ENCODE measurements around the gene GBE1.

Gene GBE1

DNA sequence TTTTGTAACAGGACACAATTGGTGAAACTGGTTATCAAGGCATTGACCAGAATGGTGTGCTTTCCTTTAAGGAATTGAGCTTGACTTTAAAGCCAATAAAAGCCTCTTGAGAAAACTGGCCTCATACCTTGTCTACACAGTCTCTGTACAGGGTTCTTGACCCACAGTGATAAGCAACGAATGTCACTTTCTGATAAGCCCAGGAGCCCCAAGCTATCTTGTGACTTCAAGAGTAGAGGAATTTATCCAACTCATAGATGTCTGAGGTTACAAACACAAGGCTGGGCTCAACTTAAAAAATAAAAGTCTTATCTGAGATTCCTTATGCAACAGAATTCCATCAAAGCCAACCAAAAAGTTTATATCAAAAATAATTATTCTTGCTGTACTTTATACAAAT lies 212.1 kb downstream of the GBE1 start:
- no peaks in the 10 kb centered on the region for H3K27me3 ChIP-seq (ENCODE audit: insufficient read depth, low read length)
- H3K4me3 ChIP-seq (ENCODE audit: low read depth, low read length), result no peak overlapping the region
- peaks cover 8% of the 10 kb centered on the region for H3K4me1 ChIP-seq (ENCODE audit: control insufficient read depth, insufficient read depth, low read length, unreplicated experiment)
- no peaks in the 10 kb centered on the region for H3K79me2 ChIP-seq (ENCODE audit: control insufficient read depth, insufficient read depth, low read length, unreplicated experiment)
- H3K27ac ChIP-seq (ENCODE audit: low read depth, low read length), result no peak overlapping the region
- no peak overlapping the region for H2AFZ ChIP-seq (ENCODE audit: low read length, unreplicated experiment)
- peaks cover 26% of the 10 kb centered on the region for H3K36me3 ChIP-seq (ENCODE audit: insufficient read depth, low read length)

DNA sequence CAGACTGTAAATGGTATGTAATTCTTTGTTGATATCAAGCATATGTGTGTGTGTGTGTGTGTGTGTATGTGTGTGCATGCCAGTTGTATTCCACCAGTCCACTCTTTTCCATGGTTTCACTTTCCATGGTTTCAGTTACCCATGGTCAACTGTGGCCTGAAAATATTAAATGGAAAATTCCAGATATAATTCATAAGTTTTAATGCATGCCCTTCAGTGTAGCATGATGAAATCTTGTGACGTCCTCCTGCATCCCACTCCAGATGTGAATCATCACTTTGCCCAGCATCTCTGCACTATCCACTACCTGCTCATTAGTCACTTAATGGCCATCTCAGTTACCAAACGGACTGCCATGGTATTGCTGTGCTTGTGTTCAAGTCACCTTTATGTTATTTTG lies 215.9 kb downstream of the GBE1 start:
- no peak overlapping the region for H2AFZ ChIP-seq (ENCODE audit: low read length, unreplicated experiment)
- H3K36me3 ChIP-seq (ENCODE audit: insufficient read depth, low read length), result peaks cover 15% of the 10 kb centered on the region
- H3K4me1 ChIP-seq (ENCODE audit: control insufficient read depth, insufficient read depth, low read length, unreplicated experiment), result no peaks in the 10 kb centered on the region
- no peak overlapping the region for H3K27ac ChIP-seq (ENCODE audit: low read depth, low read length)
- H3K4me3 ChIP-seq (ENCODE audit: low read depth, low read length), result no peak overlapping the region
- H3K79me2 ChIP-seq (ENCODE audit: control insufficient read depth, insufficient read depth, low read length, unreplicated experiment), result no peaks in the 10 kb centered on the region
- no peaks in the 10 kb centered on the region for H3K27me3 ChIP-seq (ENCODE audit: insufficient read depth, low read length)

DNA sequence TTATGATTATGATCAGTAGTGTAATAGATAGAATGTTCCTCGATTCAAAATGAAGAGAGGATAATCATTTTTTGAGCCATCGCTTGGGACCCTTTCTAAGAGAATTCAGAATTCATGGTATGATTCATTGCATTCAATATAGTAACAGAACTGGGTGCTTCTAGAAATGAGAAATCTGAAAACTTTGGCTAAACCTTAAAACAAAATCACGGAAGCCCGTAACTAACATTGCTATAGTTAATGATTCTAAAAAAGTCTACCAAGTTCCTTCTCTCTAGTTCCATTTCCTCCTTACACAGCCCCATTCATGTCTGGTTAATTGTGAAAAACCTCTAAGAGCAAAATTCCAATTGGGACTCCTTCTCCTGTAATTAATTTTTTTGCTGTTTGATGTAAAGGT lies 217.1 kb downstream of the GBE1 start:
- Histone ChIP-seq H3K36me3 (ENCODE audit: insufficient read depth, low read length) (peaks cover 13% of the 10 kb centered on the region), H3K79me2 (ENCODE audit: control insufficient read depth, insufficient read depth, low read length, unreplicated experiment) (no peaks in the 10 kb centered on the region), H2AFZ (ENCODE audit: low read length, unreplicated experiment) (no peak overlapping the region), H3K4me3 (ENCODE audit: low read depth, low read length) (no peak overlapping the region), H3K27me3 (ENCODE audit: insufficient read depth, low read length) (no peaks in the 10 kb centered on the region), H3K27ac (ENCODE audit: low read depth, low read length) (no peak overlapping the region), H3K4me1 (ENCODE audit: control insufficient read depth, insufficient read depth, low read length, unreplicated experiment) (no peaks in the 10 kb centered on the region)

- H3K4me1 ChIP-seq (ENCODE audit: control insufficient read depth, insufficient read depth, low read length, unreplicated experiment), result no peaks in the 10 kb centered on the region
- H3K36me3 ChIP-seq (ENCODE audit: insufficient read depth, low read length), result peaks cover 17% of the 10 kb centered on the region
- H2AFZ ChIP-seq (ENCODE audit: low read length, unreplicated experiment), result no peak overlapping the region
- H3K27me3 ChIP-seq (ENCODE audit: insufficient read depth, low read length), result no peaks in the 10 kb centered on the region
- no peaks in the 10 kb centered on the region for H3K79me2 ChIP-seq (ENCODE audit: control insufficient read depth, insufficient read depth, low read length, unreplicated experiment)
- no peak overlapping the region for H3K4me3 ChIP-seq (ENCODE audit: low read depth, low read length)
- no peak overlapping the region for H3K27ac ChIP-seq (ENCODE audit: low read depth, low read length)
Measured at GRCh38 chr3:81540787-81541186, 220.7 kb downstream of the GBE1 start.

GRCh38 chr3:81531846-81532245 lies 229.6 kb downstream of the GBE1 start:
- Histone ChIP-seq H3K36me3 (ENCODE audit: insufficient read depth, low read length) (peaks cover 78% of the 10 kb centered on the region), H3K27me3 (ENCODE audit: insufficient read depth, low read length) (no peaks in the 10 kb centered on the region), H3K79me2 (ENCODE audit: control insufficient read depth, insufficient read depth, low read length, unreplicated experiment) (no peaks in the 10 kb centered on the region), H3K4me3 (ENCODE audit: low read depth, low read length) (no peak overlapping the region), H3K27ac (ENCODE audit: low read depth, low read length) (no peak overlapping the region), H3K4me1 (ENCODE audit: control insufficient read depth, insufficient read depth, low read length, unreplicated experiment) (no peaks in the 10 kb centered on the region), H2AFZ (ENCODE audit: low read length, unreplicated experiment) (no peak overlapping the region)

- no peak overlapping the region for H3K4me3 ChIP-seq (ENCODE audit: low read depth, low read length)
- H2AFZ ChIP-seq (ENCODE audit: low read length, unreplicated experiment), result no peak overlapping the region
- no peaks in the 10 kb centered on the region for H3K4me1 ChIP-seq (ENCODE audit: control insufficient read depth, insufficient read depth, low read length, unreplicated experiment)
- no peaks in the 10 kb centered on the region for H3K79me2 ChIP-seq (ENCODE audit: control insufficient read depth, insufficient read depth, low read length, unreplicated experiment)
- H3K36me3 ChIP-seq (ENCODE audit: insufficient read depth, low read length), result peaks cover 72% of the 10 kb centered on the region
- H3K27ac ChIP-seq (ENCODE audit: low read depth, low read length), result no peak overlapping the region
- no peaks in the 10 kb centered on the region for H3K27me3 ChIP-seq (ENCODE audit: insufficient read depth, low read length)
Measured at GRCh38 chr3:81531263-81531662, 230.2 kb downstream of the GBE1 start.

GRCh38 chr3:81530180-81530939 lies 231.1 kb downstream of the GBE1 start:
- no peak overlapping the region for H3K4me3 ChIP-seq (ENCODE audit: low read depth, low read length)
- no peaks in the 10 kb centered on the region for H3K27me3 ChIP-seq (ENCODE audit: insufficient read depth, low read length)
- no peak overlapping the region for H3K27ac ChIP-seq (ENCODE audit: low read depth, low read length)
- H3K79me2 ChIP-seq (ENCODE audit: control insufficient read depth, insufficient read depth, low read length, unreplicated experiment), result no peaks in the 10 kb centered on the region
- no peaks in the 10 kb centered on the region for H3K4me1 ChIP-seq (ENCODE audit: control insufficient read depth, insufficient read depth, low read length, unreplicated experiment)
- no peak overlapping the region for H2AFZ ChIP-seq (ENCODE audit: low read length, unreplicated experiment)
- H3K36me3 ChIP-seq (ENCODE audit: insufficient read depth, low read length), result peaks cover 66% of the 10 kb centered on the region

DNA sequence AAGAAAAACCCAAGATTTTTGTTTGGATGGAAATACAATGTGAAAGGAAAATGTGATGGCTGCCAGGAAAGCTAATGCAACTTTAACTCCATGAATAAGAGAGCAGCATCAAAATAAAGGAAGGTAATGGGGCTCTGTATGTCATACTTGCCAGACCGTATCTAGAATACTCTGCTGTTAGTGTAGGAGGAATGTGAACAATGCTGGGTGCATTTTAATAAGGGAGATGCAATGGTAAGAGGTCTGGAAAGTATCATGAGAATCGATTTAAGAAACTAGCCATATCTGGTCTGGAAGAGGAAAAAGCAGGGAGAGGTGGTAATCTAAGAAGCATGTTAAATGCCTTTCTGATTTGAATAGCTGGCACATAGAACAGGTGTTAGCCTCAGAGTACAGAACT lies 239.6 kb downstream of the GBE1 start:
- no peak overlapping the region for H2AFZ ChIP-seq (ENCODE audit: low read length, unreplicated experiment)
- H3K27ac ChIP-seq (ENCODE audit: low read depth, low read length), result no peak overlapping the region
- H3K36me3 ChIP-seq (ENCODE audit: insufficient read depth, low read length), result no peaks in the 10 kb centered on the region; the same call in 1 of the 2 replicates
- no peak overlapping the region for H3K4me3 ChIP-seq (ENCODE audit: low read depth, low read length)
- H3K79me2 ChIP-seq (ENCODE audit: control insufficient read depth, insufficient read depth, low read length, unreplicated experiment), result no peaks in the 10 kb centered on the region
- no peaks in the 10 kb centered on the region for H3K4me1 ChIP-seq (ENCODE audit: control insufficient read depth, insufficient read depth, low read length, unreplicated experiment)
- no peaks in the 10 kb centered on the region for H3K27me3 ChIP-seq (ENCODE audit: insufficient read depth, low read length)

GRCh38 chr3:81518945-81519344 lies 242.5 kb downstream of the GBE1 start:
- Histone ChIP-seq H3K27ac (ENCODE audit: low read depth, low read length) (no peak overlapping the region), H3K36me3 (ENCODE audit: insufficient read depth, low read length) (peaks cover 3% of the 10 kb centered on the region; the same call in 1 of the 2 replicates), H3K79me2 (ENCODE audit: control insufficient read depth, insufficient read depth, low read length, unreplicated experiment) (no peaks in the 10 kb centered on the region), H3K27me3 (ENCODE audit: insufficient read depth, low read length) (no peaks in the 10 kb centered on the region), H2AFZ (ENCODE audit: low read length, unreplicated experiment) (no peak overlapping the region), H3K4me3 (ENCODE audit: low read depth, low read length) (no peak overlapping the region), H3K4me1 (ENCODE audit: control insufficient read depth, insufficient read depth, low read length, unreplicated experiment) (no peaks in the 10 kb centered on the region)

DNA sequence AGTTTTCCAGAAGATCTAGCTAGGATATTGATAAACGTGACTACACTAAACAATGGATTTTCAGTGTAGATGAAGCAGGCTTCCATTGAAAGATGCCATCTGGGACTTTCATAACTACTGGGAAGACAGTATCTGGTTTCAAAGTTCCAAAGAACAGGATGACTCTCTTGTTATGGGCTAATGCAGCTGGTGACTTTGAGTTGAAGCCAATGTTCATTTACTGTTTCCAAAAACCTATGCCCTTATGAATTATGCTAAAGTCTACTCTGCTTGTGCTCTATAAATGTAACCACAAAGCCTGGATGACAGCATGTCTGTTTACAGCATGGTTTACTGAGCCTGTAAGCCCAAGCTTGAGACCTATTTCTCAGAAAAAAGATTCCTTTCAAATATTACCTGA lies 245.4 kb downstream of the GBE1 start:
- H3K27ac ChIP-seq (ENCODE audit: low read depth, low read length), result no peak overlapping the region
- H2AFZ ChIP-seq (ENCODE audit: low read length, unreplicated experiment), result no peak overlapping the region
- peaks cover 8% of the 10 kb centered on the region; the same call in 1 of the 2 replicates for H3K36me3 ChIP-seq (ENCODE audit: insufficient read depth, low read length)
- no peaks in the 10 kb centered on the region for H3K4me1 ChIP-seq (ENCODE audit: control insufficient read depth, insufficient read depth, low read length, unreplicated experiment)
- no peaks in the 10 kb centered on the region for H3K27me3 ChIP-seq (ENCODE audit: insufficient read depth, low read length)
- no peaks in the 10 kb centered on the region for H3K79me2 ChIP-seq (ENCODE audit: control insufficient read depth, insufficient read depth, low read length, unreplicated experiment)
- no peak overlapping the region for H3K4me3 ChIP-seq (ENCODE audit: low read depth, low read length)

DNA sequence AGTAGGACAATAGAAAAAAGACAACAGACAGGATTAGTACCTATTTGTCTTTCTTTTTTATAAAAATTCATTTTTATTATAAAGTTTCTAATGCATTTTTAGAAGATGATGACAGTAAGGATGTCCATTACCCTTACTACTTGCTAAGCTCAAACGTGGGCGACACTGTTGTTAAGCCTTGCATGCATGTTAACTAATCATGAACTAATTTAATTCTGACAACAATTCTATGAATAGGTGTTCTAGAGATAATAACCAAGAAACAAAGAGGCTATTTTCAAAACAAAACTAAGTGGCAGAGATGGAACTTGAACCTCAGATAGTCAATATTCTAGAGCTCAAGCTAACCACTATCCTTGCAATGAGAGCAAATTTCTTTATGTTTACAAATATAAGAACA lies 247.9 kb downstream of the GBE1 start:
- Histone ChIP-seq H3K4me1 (ENCODE audit: control insufficient read depth, insufficient read depth, low read length, unreplicated experiment) (no peaks in the 10 kb centered on the region), H3K79me2 (ENCODE audit: control insufficient read depth, insufficient read depth, low read length, unreplicated experiment) (no peaks in the 10 kb centered on the region), H3K27me3 (ENCODE audit: insufficient read depth, low read length) (no peaks in the 10 kb centered on the region), H2AFZ (ENCODE audit: low read length, unreplicated experiment) (no peak overlapping the region), H3K27ac (ENCODE audit: low read depth, low read length) (no peak overlapping the region), H3K4me3 (ENCODE audit: low read depth, low read length) (no peak overlapping the region), H3K36me3 (ENCODE audit: insufficient read depth, low read length) (peaks cover 9% of the 10 kb centered on the region; the same call in 1 of the 2 replicates)
